IMR-90 (cell line): ENCODE results near the gene TLR1. TPM values are rescaled to one million over a fixed set of nuclear protein-coding genes. Genes with fewer than 3 reads are reported as not detected.

Source experiments
- ATAC-seq: fragments of 200-7000 bp; cut with Tn5 transposase; 2 replicates; pipeline ENCODE4 v1.9.1; 2020; ENCODE audit warnings: low read depth, mild to moderate bottlenecking, moderate library complexity
- BruUV-seq: library from RNA; stranded (reverse); fragments of 400-500 nt; replicated peaks from 2 replicates; lab custom pipeline; 2021; lab: Mats Ljungman, UMichigan
- CTCF ChIA-PET: fragments of 300-600 bp; formaldehyde crosslinking; extraction: SDS; loops from one replicate; lab custom pipeline; 2021; ENCODE audit warnings: antibody characterized with exemption; lab: Yijun Ruan, JAX
- POLR2A ChIA-PET: fragments of 300-600 bp; sonication (Branson Sonifier 250); formaldehyde crosslinking; loops from one replicate; lab custom pipeline; 2022; ENCODE audit warnings: antibody characterized with exemption; ENCODE audit not compliant: unreplicated experiment; lab: Charles Lee
- DNase-seq: peaks from one replicate; pipeline ENCODE4 v3.0.0; 2013
- H2AFZ ChIP-seq: replicated peaks from 2 replicates; pipeline ENCODE3; 2013; ENCODE audit warnings: low read length, mild to moderate bottlenecking; ENCODE audit not compliant: poor library complexity
- H2AK5ac ChIP-seq: 2 replicates; pipeline ENCODE4 v1.6.1; 2013; ENCODE audit warnings: low read depth, low read length, inconsistent platforms
- H2AK9ac ChIP-seq: replicated peaks from 2 replicates; pipeline ENCODE3; 2013; ENCODE audit warnings: mild to moderate bottlenecking, low read depth, low read length, moderate library complexity; ENCODE audit not compliant: poor library complexity
- H2BK120ac ChIP-seq: 2 replicates; pipeline ENCODE4 v1.6.1; 2013; ENCODE audit warnings: low read depth, low read length, inconsistent platforms
- H2BK15ac ChIP-seq: 3 replicates; pipeline ENCODE4 v1.6.1; 2013; ENCODE audit warnings: low read depth, low read length, inconsistent platforms
- H2BK20ac ChIP-seq: 2 replicates; pipeline ENCODE4 v1.6.1; 2013; ENCODE audit warnings: low read depth, mild to moderate bottlenecking, inconsistent platforms, low read length, moderate library complexity
- H2BK5ac ChIP-seq: 2 replicates; pipeline ENCODE4 v1.6.1; 2013; ENCODE audit warnings: mild to moderate bottlenecking, low read depth, low read length, inconsistent platforms; ENCODE audit not compliant: poor library complexity, severe bottlenecking
- H3K14ac ChIP-seq: replicated peaks from 2 replicates; pipeline ENCODE4 v1.6.1; 2013; ENCODE audit warnings: low read depth, low read length, inconsistent platforms
- H3K18ac ChIP-seq: 2 replicates; pipeline ENCODE4 v1.6.1; 2013; ENCODE audit warnings: low read depth, low read length, control low read depth
- H3K23ac ChIP-seq: 2 replicates; pipeline ENCODE4 v1.6.1; 2013; ENCODE audit warnings: low read depth, low read length, inconsistent platforms
- H3K27ac ChIP-seq: 2 replicates; pipeline ENCODE4 v1.5.1; 2013; ENCODE audit warnings: mild to moderate bottlenecking, control low read depth, low read length; ENCODE audit not compliant: insufficient read depth
- H3K27me3 ChIP-seq: 2 replicates; pipeline ENCODE4 v1.6.1; 2013; ENCODE audit warnings: low read length; ENCODE audit not compliant: control insufficient read depth, insufficient read depth
- H3K36me3 ChIP-seq: 2 replicates; pipeline ENCODE4 v1.6.1; 2013; ENCODE audit warnings: low read length, mixed read lengths; ENCODE audit not compliant: control insufficient read depth, insufficient read depth
- H3K4ac ChIP-seq: 2 replicates; pipeline ENCODE4 v1.6.1; 2013; ENCODE audit warnings: low read depth, low read length, inconsistent platforms
- H3K4me1 ChIP-seq: 2 replicates; pipeline ENCODE4 v1.6.1; 2013; ENCODE audit warnings: low read length, mixed read lengths; ENCODE audit not compliant: control insufficient read depth, insufficient read depth
- H3K4me2 ChIP-seq: 2 replicates; pipeline ENCODE4 v1.6.1; 2013; ENCODE audit warnings: low read depth, mild to moderate bottlenecking, control low read depth, low read length, moderate library complexity
- H3K4me3 ChIP-seq: 2 replicates; pipeline ENCODE4 v1.5.1; 2013; ENCODE audit warnings: low read depth, mild to moderate bottlenecking, control low read depth, low read length, moderate library complexity; ENCODE audit not compliant: insufficient read depth
- H3K56ac ChIP-seq: 2 replicates; pipeline ENCODE4 v1.6.1; 2013; ENCODE audit warnings: low read length, inconsistent platforms; ENCODE audit not compliant: insufficient read depth; ENCODE audit errors: extremely low read depth
- H3K79me1 ChIP-seq, 2 experiments: 2 replicates each; pipeline ENCODE4 v1.6.1; 2013; ENCODE audit warnings: low read length in 2 of 2, inconsistent platforms in 1 of 2, low read depth in 1 of 2
- H3K9ac ChIP-seq: 2 replicates; pipeline ENCODE4 v1.6.1; 2013; ENCODE audit warnings: low read depth, low read length, control low read depth
- H3K9me1 ChIP-seq: 2 replicates; pipeline ENCODE4 v1.6.1; 2013; ENCODE audit warnings: low read length, inconsistent platforms; ENCODE audit not compliant: insufficient read depth
- H3K9me3 ChIP-seq: 2 replicates; pipeline ENCODE4 v1.6.1; 2013; ENCODE audit warnings: low read length; ENCODE audit not compliant: control insufficient read depth, insufficient read depth
- H4K20me1 ChIP-seq: 2 replicates; pipeline ENCODE4 v1.6.1; 2013; ENCODE audit warnings: low read length, inconsistent platforms; ENCODE audit not compliant: insufficient read depth
- H4K5ac ChIP-seq: 2 replicates; pipeline ENCODE4 v1.6.1; 2013; ENCODE audit warnings: mild to moderate bottlenecking, low read depth, low read length, control low read depth
- H4K8ac ChIP-seq, 2 experiments: 2 replicates each; pipeline ENCODE4 v1.6.1; 2013; ENCODE audit warnings: low read depth in 2 of 2, low read length in 2 of 2, control low read depth in 1 of 2, inconsistent platforms in 1 of 2
- H4K91ac ChIP-seq: 2 replicates; pipeline ENCODE4 v1.6.1; 2013; ENCODE audit warnings: low read depth, low read length, inconsistent platforms; ENCODE audit not compliant: insufficient read depth
- CHD1 ChIP-seq: IDR thresholded peaks from 2 replicates; pipeline ENCODE4 v1.6.1; 2012; ENCODE audit warnings: low read depth, low read length, improper control_type of control experiment
- ELK1 ChIP-seq: fragments of 150-350 bp; IDR thresholded peaks from 2 replicates; pipeline ENCODE4 v1.6.1; 2016; ENCODE audit warnings: low read depth, mild to moderate bottlenecking, low read length, moderate library complexity, borderline replicate concordance
- FOS ChIP-seq: fragments of 150-350 bp; IDR thresholded peaks from 2 replicates; pipeline ENCODE4 v1.6.1; 2016; ENCODE audit warnings: low read depth, low read length
- MAFK ChIP-seq: IDR thresholded peaks from 2 replicates; pipeline ENCODE4 v1.6.1; 2012; ENCODE audit warnings: low read depth, low read length, improper control_type of control experiment
- MXI1 ChIP-seq: IDR thresholded peaks from 2 replicates; pipeline ENCODE4 v1.6.1; 2012; ENCODE audit warnings: low read depth, mild to moderate bottlenecking, low read length, moderate library complexity, borderline replicate concordance
- NFE2L2 ChIP-seq: fragments of 150-350 bp; IDR thresholded peaks from 2 replicates; pipeline ENCODE4 v1.6.1; 2016; ENCODE audit warnings: low read depth, mild to moderate bottlenecking, low read length
- POLR2A ChIP-seq: IDR thresholded peaks from 2 replicates; pipeline ENCODE4 v1.6.1; 2012; ENCODE audit warnings: mild to moderate bottlenecking, low read depth, low read length
- RCOR1 ChIP-seq: IDR thresholded peaks from 2 replicates; pipeline ENCODE4 v1.6.1; 2012; ENCODE audit warnings: mild to moderate bottlenecking, low read length, improper control_type of control experiment; ENCODE audit not compliant: insufficient replicate concordance
- RFX5 ChIP-seq: IDR thresholded peaks from 2 replicates; pipeline ENCODE4 v1.8.0; 2012; ENCODE audit warnings: low read depth, mild to moderate bottlenecking, low read length, moderate library complexity
- SMC3 ChIP-seq: fragments of 150-350 bp; IDR thresholded peaks from 2 replicates; pipeline ENCODE4 v1.6.1; 2016; ENCODE audit warnings: low read depth, mild to moderate bottlenecking, antibody characterized with exemption, low read length, moderate library complexity
- USF2 ChIP-seq: fragments of 150-350 bp; IDR thresholded peaks from 2 replicates; pipeline ENCODE4 v1.6.1; 2017; ENCODE audit warnings: mild to moderate bottlenecking, antibody characterized with exemption, low read length, low read depth
- WGBS, 2 experiments: methylation state at CpG; one replicate each; pipeline versions ENCODE4 v1.1.5 to v1.1.7; 2013; ENCODE audit warnings: missing lambda C conversion rate in 2 of 2; ENCODE audit not compliant: insufficient read length in 1 of 2; ENCODE audit errors: extremely low coverage in 2 of 2; 5-methylcytosine and 5-hydroxymethylcytosine counted together
- dilution Hi-C: fragments of 300-500 bp; cut with HindIII; formaldehyde crosslinking; loops from one replicate; pipeline ENCODE4 v1.14.3; 2018; ENCODE audit warnings: low sequenced_read_pairs; ENCODE audit not compliant: unreplicated experiment
- in situ Hi-C: fragments of 300-500 bp; cut with MboI; formaldehyde crosslinking; loops from 3 replicates; pipeline ENCODE4 v1.14.3; 2019; ENCODE audit warnings: low sequenced_read_pairs, inconsistent platforms, mixed read lengths
- intact Hi-C: fragments of 100-400 bp; cut with micrococcal nuclease; formaldehyde crosslinking; loops from 2 replicates; pipeline ENCODE4 v1.10.0; 2022
- polyA plus RNA-seq, 3 experiments: library from polyadenylated mRNA; depleted of rRNA; stranded (reverse); fragments of >200 nt; gene quantifications; 2 replicates each; pipeline ENCODE4 v1.2.3, GENCODE V29; 2012; ENCODE audit warnings: low replicate concordance in 1 of 3
- total RNA-seq: library from RNA; depleted of rRNA; stranded (reverse); fragments of >200 nt; gene quantifications from 2 replicates; pipeline ENCODE4 v1.2.3, GENCODE V29; 2012

TLR1 gene
- total and polyA plus RNA-seq, 2 of the 4 experiments (the other 2 are of a cell fraction): 0.24 to 1.1 TPM

- BruUV-seq: no TSS peak
- H2BK120ac ChIP-seq: no peak overlapping the region
- no peak overlapping the region for H2BK20ac ChIP-seq
- H2AK9ac ChIP-seq: no peak overlapping the region
- POLR2A ChIA-PET: no interaction called here
- H3K9me1 ChIP-seq: peaks cover 9% of the 10 kb centered on the region
- H3K27ac ChIP-seq: no peak overlapping the region
- intact Hi-C loops (no loop called here), dilution Hi-C loops (no loop called here), in situ Hi-C loops (no loop called here)
- H3K23ac ChIP-seq: no peak overlapping the region
- H3K4me2 ChIP-seq: no peak overlapping the region
- no peak overlapping the region for H3K56ac ChIP-seq
- no peak overlapping the region for H3K18ac ChIP-seq
- H3K27me3 ChIP-seq: no peaks in the 10 kb centered on the region
- WGBS, 2 experiments: no CpG with 5 or more reads among the region's 4 CpGs
- no peak overlapping the region for H3K4me3 ChIP-seq
- no peak for ATAC-seq
- no peak overlapping the region for H2AFZ ChIP-seq
- H2AK5ac ChIP-seq: no peak overlapping the region
- no peak overlapping the region for H4K8ac ChIP-seq
- H2BK15ac ChIP-seq: no peak overlapping the region
- peaks cover 0 to 7% of the 10 kb centered on the region in 2 experiments; a peak in 1 of 4 replicates for H3K79me1 ChIP-seq
- peaks cover 10% of the 10 kb centered on the region for H3K9me3 ChIP-seq
- no peak overlapping the region for H2BK5ac ChIP-seq
- H3K9ac ChIP-seq: no peak overlapping the region
- H4K20me1 ChIP-seq: no peaks in the 10 kb centered on the region
- H4K5ac ChIP-seq: no peak overlapping the region
- H3K36me3 ChIP-seq: no peaks in the 10 kb centered on the region
- TF ChIP-seq RFX5: no peak
- TF ChIP-seq CHD1: no peak
- no peak for TF ChIP-seq FOS
- TF ChIP-seq NFE2L2: no peak
- TF ChIP-seq SMC3: no peak
- no peak for TF ChIP-seq USF2
- no peak for TF ChIP-seq ELK1
- no peak for TF ChIP-seq POLR2A
- no peak for TF ChIP-seq MAFK
- no peak for TF ChIP-seq RCOR1
- no peak for TF ChIP-seq MXI1
- H3K14ac ChIP-seq: no peak overlapping the region
- H3K4me1 ChIP-seq: peaks cover 16% of the 10 kb centered on the region; the same call in 1 of the 2 replicates
- DNase-seq: no peak
- CTCF ChIA-PET: interaction anchor here (0.6 kb wide), 1 partner anchor 307 kb away, joined by 4 read pairs; no protein-coding TSS in a partner anchor
- no peak overlapping the region for H3K4ac ChIP-seq
- H4K91ac ChIP-seq: no peak overlapping the region
Measured at GRCh38 chr4:38834570-38834969, 30.0 kb upstream of the TLR1 start.
